AG09309 (cell line): ENCODE data around the gene MAP1S.
A peak's percentile ranks its signal among the peaks of the same experiment; 100 is the strongest.

Source experiments
- DNase-seq: peaks from one replicate; pipeline ENCODE4 v3.0.0-alpha.2; 2010; ENCODE audit warnings: low read depth
- H3K4me3 ChIP-seq: 2 replicates; pipeline ENCODE4 v1.5.1; 2011; ENCODE audit warnings: mild to moderate bottlenecking, low read depth, low read length, moderate library complexity; ENCODE audit not compliant: control insufficient read depth
- TF ChIP-seq, protein P1 (sequence below): IDR thresholded peaks from 2 replicates; pipeline ENCODE4 v1.5.1; 2011; ENCODE audit warnings: mild to moderate bottlenecking, low read depth, low read length, inconsistent platforms; ENCODE audit not compliant: insufficient read depth, control insufficient read depth; ENCODE audit errors: missing control alignments

MAP1S gene

GRCh38 chr19:17716309-17716929 is 2.9 kb upstream of the MAP1S start:
- H3K4me3 ChIP-seq: no peak overlapping the region
- TF ChIP-seq, protein P1, sequence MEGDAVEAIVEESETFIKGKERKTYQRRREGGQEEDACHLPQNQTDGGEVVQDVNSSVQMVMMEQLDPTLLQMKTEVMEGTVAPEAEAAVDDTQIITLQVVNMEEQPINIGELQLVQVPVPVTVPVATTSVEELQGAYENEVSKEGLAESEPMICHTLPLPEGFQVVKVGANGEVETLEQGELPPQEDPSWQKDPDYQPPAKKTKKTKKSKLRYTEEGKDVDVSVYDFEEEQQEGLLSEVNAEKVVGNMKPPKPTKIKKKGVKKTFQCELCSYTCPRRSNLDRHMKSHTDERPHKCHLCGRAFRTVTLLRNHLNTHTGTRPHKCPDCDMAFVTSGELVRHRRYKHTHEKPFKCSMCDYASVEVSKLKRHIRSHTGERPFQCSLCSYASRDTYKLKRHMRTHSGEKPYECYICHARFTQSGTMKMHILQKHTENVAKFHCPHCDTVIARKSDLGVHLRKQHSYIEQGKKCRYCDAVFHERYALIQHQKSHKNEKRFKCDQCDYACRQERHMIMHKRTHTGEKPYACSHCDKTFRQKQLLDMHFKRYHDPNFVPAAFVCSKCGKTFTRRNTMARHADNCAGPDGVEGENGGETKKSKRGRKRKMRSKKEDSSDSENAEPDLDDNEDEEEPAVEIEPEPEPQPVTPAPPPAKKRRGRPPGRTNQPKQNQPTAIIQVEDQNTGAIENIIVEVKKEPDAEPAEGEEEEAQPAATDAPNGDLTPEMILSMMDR: peak; percentile 2
- DNase-seq: no peak

DNA sequence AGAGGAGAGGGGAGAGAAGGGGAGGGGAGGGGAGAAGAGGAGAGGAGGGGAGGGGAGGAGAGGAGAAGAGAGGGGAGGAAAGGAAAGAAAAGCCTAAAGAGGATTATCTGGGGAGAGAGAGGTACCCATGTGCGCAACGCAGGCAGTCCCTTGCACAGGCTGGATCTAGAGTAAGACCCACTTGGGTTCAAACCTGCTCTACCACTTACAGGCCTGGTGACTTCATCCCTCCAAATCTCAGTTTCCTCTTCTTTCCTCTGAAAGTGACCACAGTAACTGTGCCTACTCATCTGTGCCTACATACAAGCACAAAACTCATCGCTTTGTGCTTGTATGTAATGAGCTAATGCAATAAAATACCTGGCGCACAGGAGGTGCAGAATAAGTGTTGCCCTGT is 732 bp upstream of the MAP1S start:
- H3K4me3 ChIP-seq: no peak overlapping the region
- TF ChIP-seq, protein P1: no peak
- no peak for DNase-seq

DNA sequence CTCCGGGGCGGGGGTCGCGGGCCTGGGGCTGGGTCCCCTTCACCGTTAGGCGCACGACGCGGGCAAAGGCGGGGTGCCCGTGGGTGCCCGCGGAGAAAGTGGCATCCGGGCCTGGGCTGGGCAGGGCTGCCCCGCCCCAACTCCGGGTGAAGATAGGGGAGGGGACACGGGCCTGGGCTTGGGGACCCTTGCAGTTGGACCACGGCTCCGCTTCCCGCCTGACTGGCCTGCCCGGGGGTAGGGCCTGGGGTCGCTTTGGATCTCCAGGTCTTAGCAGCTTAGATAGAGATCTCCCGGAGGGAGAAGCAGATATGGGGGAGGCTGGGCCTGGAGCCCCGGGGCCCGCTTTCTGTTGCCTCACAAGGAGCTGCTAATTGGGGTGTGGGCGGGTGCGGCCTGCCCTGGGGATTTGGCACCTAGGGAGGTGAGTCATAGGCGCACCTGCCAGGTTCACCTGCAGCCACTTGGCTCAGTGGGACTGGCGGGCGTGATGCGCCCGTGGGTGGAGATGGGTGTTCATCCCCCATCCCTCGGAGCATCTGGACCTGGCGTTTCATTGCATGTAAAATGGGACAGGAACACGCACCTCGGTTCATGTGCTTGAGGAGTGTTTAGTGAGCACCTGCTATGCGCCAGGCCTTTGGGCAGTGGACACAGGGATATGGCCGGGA is 585 bp downstream of the MAP1S start:
- no peak for DNase-seq
- TF ChIP-seq, protein P1: no peak
- peak overlapping the region; percentile 97 for H3K4me3 ChIP-seq

DNA sequence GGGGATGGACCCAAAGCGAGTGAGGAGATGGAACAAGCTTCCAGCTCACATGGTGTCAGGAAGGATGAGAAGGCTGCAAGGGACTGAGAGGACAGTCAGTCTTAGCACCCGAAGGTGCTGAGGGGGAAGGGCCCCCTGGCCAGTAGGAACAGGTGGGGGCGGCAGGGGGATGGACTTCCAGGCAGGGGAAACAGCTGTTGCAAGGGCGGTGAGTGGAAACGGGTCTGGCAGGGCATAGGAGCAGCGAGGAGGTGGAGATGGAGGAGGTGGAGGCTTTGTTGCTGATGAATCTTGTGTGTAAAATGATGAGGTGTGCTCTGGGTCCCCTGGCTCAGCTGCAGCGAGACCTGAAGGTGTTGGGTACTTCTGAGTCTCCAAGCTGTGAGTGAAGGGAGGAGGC is 1.2 kb downstream of the MAP1S start:
- no peak for DNase-seq
- H3K4me3 ChIP-seq: peak overlapping the region; percentile 97
- TF ChIP-seq, protein P1: no peak

DNA sequence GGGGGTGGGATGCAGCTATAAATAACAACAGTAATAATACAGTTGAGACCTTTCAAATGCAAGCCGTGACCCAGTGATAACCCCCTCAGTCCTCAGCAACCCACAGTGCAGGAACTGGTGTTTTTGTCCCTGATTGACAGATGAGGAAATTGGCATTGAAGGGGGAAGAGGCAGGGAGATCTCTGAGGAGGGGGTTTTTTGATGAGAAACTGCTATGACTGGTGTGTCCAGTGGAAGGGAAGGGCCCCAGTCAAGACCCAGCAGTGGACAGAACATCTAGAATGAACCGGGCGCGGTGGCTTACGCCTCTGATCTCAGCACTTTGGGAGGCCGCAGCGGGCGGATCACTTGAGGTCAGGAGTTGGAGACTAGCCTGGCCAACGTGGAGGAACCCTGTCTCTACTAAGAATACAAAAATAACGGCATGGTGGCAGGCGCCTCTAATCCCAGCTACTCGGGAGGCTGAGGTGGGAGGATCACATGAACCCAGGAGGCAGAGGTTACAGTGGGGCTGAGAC is 1.9 kb downstream of the MAP1S start:
- TF ChIP-seq, protein P1: no peak
- DNase-seq: no peak
- H3K4me3 ChIP-seq: no peak overlapping the region; the same call in 1 of the 2 replicates

DNA sequence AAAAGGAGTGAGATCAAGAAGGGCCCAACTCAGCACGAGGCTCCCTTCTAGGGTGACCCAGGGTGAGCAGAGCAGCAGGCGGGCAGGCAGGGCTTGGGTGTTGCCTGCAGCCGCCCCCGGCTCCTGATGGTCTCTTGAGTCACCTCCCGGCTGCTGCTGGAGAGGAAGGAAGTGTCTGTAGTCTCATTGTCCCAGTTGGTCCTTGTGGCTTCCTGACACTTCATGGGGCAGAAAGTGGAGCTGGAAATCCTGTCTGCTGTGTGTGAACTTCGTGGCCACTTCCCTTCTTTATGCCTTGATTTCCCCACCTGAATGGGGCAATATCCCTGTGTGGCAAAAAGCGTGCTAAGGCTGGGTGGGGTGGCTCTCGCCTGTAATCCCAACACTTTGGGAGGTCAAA is 2.5 kb downstream of the MAP1S start:
- TF ChIP-seq, protein P1: no peak
- no peak overlapping the region for H3K4me3 ChIP-seq
- no peak for DNase-seq
